ENCODE data around the gene RELCH. TPM values are rescaled to one million over a fixed set of nuclear protein-coding genes. Genes with fewer than 3 reads are reported as not detected.

The RELCH gene
- total RNA-seq, 2 experiments from 2014 or later: 33.3 to 41.2 TPM

DNA sequence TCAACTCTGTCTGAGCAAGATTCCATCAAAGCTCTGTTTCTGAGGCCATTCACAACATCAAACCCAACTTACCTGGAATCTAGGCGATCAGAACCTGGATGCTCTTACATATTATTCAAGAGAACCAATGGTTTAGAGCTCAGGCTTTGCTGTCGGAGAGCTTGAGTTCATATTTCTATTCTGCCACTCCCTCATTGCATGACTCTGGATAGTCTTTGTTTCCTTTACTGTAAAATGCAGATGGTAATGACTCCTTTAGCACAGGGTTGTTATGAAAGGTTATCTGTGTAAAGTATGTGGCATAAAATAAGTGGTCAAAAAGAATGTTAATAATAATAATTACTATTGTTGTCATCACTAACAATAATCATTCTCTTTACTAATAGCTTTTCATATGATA, 12.6 kb downstream of the RELCH start:
- peaks cover 10% of the 10 kb centered on the region for H3K36me3 Mint-ChIP-seq
- H3K9me3 Mint-ChIP-seq (ENCODE audit: low read depth): no peaks in the 10 kb centered on the region
- peaks cover 15% of the 10 kb centered on the region for H3K4me1 Mint-ChIP-seq
- CTCF ChIA-PET: interaction anchor here (1.1 to 2.7 kb wide), 7 partner anchors 9 to 236 kb away, joined by 3 to 7 read pairs (median 4); partner anchors contain the start of genes PIGN and RELCH
- DNase-seq: no peak
- H3K27ac Mint-ChIP-seq: no peak overlapping the region
- H3K4me3 Mint-ChIP-seq: no peak overlapping the region
- H3K27me3 Mint-ChIP-seq: no peaks in the 10 kb centered on the region
- ATAC-seq: no peak

- CTCF ChIA-PET: interaction anchor here (1.1 to 2.7 kb wide), 7 partner anchors 9 to 235 kb away, joined by 3 to 7 read pairs (median 4); partner anchors contain the start of genes PIGN and RELCH
- no peaks in the 10 kb centered on the region for H3K9me3 Mint-ChIP-seq (ENCODE audit: low read depth)
- ATAC-seq: no peak
- H3K27ac Mint-ChIP-seq: no peak overlapping the region
- H3K4me3 Mint-ChIP-seq: no peak overlapping the region
- peaks cover 13% of the 10 kb centered on the region for H3K4me1 Mint-ChIP-seq
- DNase-seq: no peak
- no peaks in the 10 kb centered on the region for H3K27me3 Mint-ChIP-seq
- H3K36me3 Mint-ChIP-seq: peaks cover 12% of the 10 kb centered on the region
Measured at GRCh38 chr18:62200121-62200914, 13.3 kb downstream of the RELCH start.

GRCh38 chr18:62201870-62202269, 14.8 kb downstream of the RELCH start:
- peaks cover 8% of the 10 kb centered on the region for H3K36me3 Mint-ChIP-seq
- no peaks in the 10 kb centered on the region for H3K9me3 Mint-ChIP-seq (ENCODE audit: low read depth)
- H3K4me3 Mint-ChIP-seq: no peak overlapping the region
- CTCF ChIA-PET: no interaction called here
- no peaks in the 10 kb centered on the region for H3K27me3 Mint-ChIP-seq
- DNase-seq (no peak), ATAC-seq (no peak)
- H3K4me1 Mint-ChIP-seq: peaks cover 10% of the 10 kb centered on the region
- H3K27ac Mint-ChIP-seq: no peak overlapping the region

- H3K36me3 Mint-ChIP-seq: peaks cover 36% of the 10 kb centered on the region
- DNase-seq (no peak), ATAC-seq (no peak)
- no peak overlapping the region for H3K4me3 Mint-ChIP-seq
- CTCF ChIA-PET: interaction anchor here (1.8 kb wide), 1 partner anchor 10 kb away, joined by 4 read pairs; no protein-coding TSS in a partner anchor
- no peaks in the 10 kb centered on the region for H3K27me3 Mint-ChIP-seq
- H3K27ac Mint-ChIP-seq: no peak overlapping the region
- H3K9me3 Mint-ChIP-seq (ENCODE audit: low read depth): peaks cover 6% of the 10 kb centered on the region
- H3K4me1 Mint-ChIP-seq: peaks cover 9% of the 10 kb centered on the region
Measured at GRCh38 chr18:62205824-62206223, 18.8 kb downstream of the RELCH start.

DNA sequence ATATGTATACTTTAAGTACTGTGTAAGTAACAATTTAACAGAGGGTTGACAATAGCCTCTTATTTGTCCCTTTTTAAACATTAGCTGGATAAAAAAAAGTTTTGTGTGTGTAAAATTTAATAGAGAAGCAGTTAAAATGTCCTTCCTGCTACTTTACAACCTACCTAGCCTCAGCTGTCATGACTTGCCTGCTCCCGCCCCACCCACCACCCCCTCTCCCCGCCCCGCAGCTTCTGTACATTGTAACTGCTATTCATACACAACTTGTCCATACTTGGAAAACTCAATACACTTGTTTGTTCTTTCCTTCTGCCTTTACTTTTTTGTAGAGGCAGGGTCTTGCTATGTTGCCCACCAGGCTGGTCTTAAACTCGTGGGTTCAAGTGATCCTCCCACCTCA, 19.5 kb downstream of the RELCH start:
- DNase-seq (no peak), ATAC-seq (no peak)
- H3K4me3 Mint-ChIP-seq: no peak overlapping the region
- CTCF ChIA-PET: no interaction called here
- no peaks in the 10 kb centered on the region for H3K27me3 Mint-ChIP-seq
- peaks cover 9% of the 10 kb centered on the region for H3K4me1 Mint-ChIP-seq
- peaks cover 40% of the 10 kb centered on the region for H3K36me3 Mint-ChIP-seq
- peaks cover 6% of the 10 kb centered on the region for H3K9me3 Mint-ChIP-seq (ENCODE audit: low read depth)
- H3K27ac Mint-ChIP-seq: no peak overlapping the region

DNA sequence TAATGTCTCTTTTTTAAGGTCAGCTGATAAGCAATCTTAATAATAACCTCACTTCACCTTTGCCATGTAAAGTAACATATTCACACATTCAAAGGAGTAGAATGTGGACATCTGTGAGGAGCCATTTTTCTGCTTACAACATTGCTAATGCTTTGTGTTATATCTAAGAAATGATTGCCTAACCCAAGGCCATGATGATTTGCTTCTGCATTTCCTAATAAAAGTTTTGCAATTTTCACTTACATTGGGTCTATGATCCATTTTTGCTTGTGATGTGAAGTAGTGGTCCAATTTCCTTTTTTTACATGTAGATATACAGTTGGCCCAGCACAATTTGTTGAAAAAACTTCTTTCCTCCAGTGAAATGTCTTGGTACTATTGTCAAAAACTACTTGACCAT, 22.0 kb downstream of the RELCH start:
- Mint-ChIP-seq H3K27ac (no peak overlapping the region), H3K36me3 (peaks cover 51% of the 10 kb centered on the region), H3K4me1 (peaks cover 9% of the 10 kb centered on the region), H3K9me3 (ENCODE audit: low read depth) (peaks cover 6% of the 10 kb centered on the region), H3K27me3 (no peaks in the 10 kb centered on the region), H3K4me3 (no peak overlapping the region)
- ATAC-seq (no peak), DNase-seq (no peak)
- CTCF ChIA-PET: interaction anchor here (0.6 to 1.3 kb wide), 2 partner anchors 9 to 38 kb away, joined by 3 read pairs; no protein-coding TSS in a partner anchor

DNA sequence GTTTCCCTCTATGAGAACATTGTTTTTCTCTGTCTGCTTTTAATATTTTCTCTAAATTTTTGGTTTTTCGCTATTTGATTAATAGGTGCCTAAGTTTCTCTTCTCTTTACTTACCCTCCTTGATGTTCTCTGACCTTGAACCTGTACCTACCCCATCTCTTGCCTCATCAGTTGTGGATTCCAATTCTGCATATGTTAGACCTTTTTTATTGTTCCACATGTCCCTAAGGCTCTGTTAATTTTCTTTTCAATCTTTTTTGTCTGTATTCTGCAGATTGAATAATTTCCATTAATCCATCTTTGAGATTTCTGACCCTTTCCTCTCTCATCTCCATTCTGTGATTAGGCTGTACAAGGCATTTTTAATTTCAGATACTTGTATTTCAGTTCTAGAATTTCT, 23.1 kb downstream of the RELCH start:
- Mint-ChIP-seq H3K27ac (no peak overlapping the region), H3K36me3 (peaks cover 54% of the 10 kb centered on the region), H3K27me3 (no peaks in the 10 kb centered on the region), H3K4me3 (no peak overlapping the region), H3K4me1 (peaks cover 9% of the 10 kb centered on the region), H3K9me3 (ENCODE audit: low read depth) (peaks cover 6% of the 10 kb centered on the region)
- CTCF ChIA-PET: interaction anchor here (1.3 kb wide), 1 partner anchor 10 kb away, joined by 3 read pairs; no protein-coding TSS in a partner anchor
- DNase-seq: no peak
- ATAC-seq: no peak

- no peak for ATAC-seq
- Mint-ChIP-seq H3K4me3 (no peak overlapping the region), H3K9me3 (ENCODE audit: low read depth) (peaks cover 6% of the 10 kb centered on the region), H3K27ac (no peak overlapping the region), H3K36me3 (peaks cover 58% of the 10 kb centered on the region), H3K27me3 (no peaks in the 10 kb centered on the region), H3K4me1 (peaks cover 9% of the 10 kb centered on the region)
- DNase-seq: no peak
- CTCF ChIA-PET: no interaction called here
Measured at GRCh38 chr18:62211325-62211828, 24.3 kb downstream of the RELCH start.

- ATAC-seq: no peak
- Mint-ChIP-seq H3K36me3 (peaks cover 45% of the 10 kb centered on the region), H3K27me3 (no peaks in the 10 kb centered on the region), H3K4me3 (no peak overlapping the region), H3K4me1 (peaks cover 1% of the 10 kb centered on the region), H3K9me3 (ENCODE audit: low read depth) (peaks cover 6% of the 10 kb centered on the region), H3K27ac (no peak overlapping the region)
- no peak for DNase-seq
- CTCF ChIA-PET: interaction anchor here (1.7 kb wide), 1 partner anchor 34 kb away, joined by 8 read pairs; no protein-coding TSS in a partner anchor
Measured at GRCh38 chr18:62214790-62215189, 27.7 kb downstream of the RELCH start.

GRCh38 chr18:62224229-62224628, 37.2 kb downstream of the RELCH start:
- ATAC-seq: no peak
- Mint-ChIP-seq H3K4me3 (no peak overlapping the region), H3K36me3 (peaks cover 56% of the 10 kb centered on the region), H3K27me3 (no peaks in the 10 kb centered on the region), H3K27ac (no peak overlapping the region), H3K4me1 (no peaks in the 10 kb centered on the region), H3K9me3 (ENCODE audit: low read depth) (peaks cover 5% of the 10 kb centered on the region)
- CTCF ChIA-PET: no interaction called here
- no peak for DNase-seq

DNA sequence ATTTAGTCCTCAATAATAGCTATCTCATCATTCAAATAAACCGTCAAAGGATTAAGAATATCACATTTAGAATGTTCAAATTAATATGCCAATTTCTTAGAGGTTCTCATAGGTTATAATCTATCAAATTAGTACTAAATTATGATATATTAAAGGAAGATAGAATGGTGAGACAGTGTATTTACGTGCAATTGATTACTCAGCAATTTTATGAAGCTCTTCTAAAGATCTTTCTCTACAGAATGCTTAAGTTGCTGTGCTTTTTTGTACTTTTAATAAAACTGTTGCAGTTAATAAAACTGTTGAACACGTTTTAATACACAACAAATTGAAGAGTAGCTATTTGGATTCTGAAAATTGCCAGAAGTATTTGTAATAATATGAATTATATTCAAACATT, 39.0 kb downstream of the RELCH start:
- DNase-seq: no peak
- Mint-ChIP-seq H3K27me3 (no peaks in the 10 kb centered on the region), H3K4me3 (no peak overlapping the region), H3K27ac (no peak overlapping the region), H3K36me3 (peaks cover 63% of the 10 kb centered on the region), H3K4me1 (no peaks in the 10 kb centered on the region), H3K9me3 (ENCODE audit: low read depth) (peaks cover 5% of the 10 kb centered on the region)
- CTCF ChIA-PET: interaction anchor here (1.3 kb wide), 1 partner anchor 27 kb away, joined by 5 read pairs; no protein-coding TSS in a partner anchor
- no peak for ATAC-seq

DNA sequence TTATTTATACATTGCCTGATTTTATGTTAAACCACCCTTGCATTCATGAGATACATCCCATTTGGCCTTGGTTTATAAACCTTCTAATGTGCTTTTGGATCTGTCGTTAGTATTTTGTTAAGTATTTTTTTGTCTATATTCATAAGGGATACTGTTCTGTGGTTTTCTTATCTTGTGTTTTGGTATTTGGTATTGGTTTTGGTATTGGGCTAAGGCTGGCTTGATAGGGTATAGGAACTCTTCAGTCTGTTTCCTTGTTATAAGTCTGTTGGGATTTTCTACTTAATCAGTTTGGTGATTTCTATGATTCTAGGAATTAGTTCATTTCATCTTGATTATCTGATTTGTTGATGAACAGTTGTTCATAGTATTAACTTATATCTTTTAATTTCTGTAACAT, 49.2 kb downstream of the RELCH start:
- Mint-ChIP-seq H3K36me3 (peaks cover 55% of the 10 kb centered on the region), H3K4me3 (no peak overlapping the region), H3K9me3 (ENCODE audit: low read depth) (peaks cover 7% of the 10 kb centered on the region), H3K27me3 (no peaks in the 10 kb centered on the region), H3K4me1 (peaks cover 13% of the 10 kb centered on the region), H3K27ac (no peak overlapping the region)
- DNase-seq (no peak), ATAC-seq (no peak)
- CTCF ChIA-PET: no interaction called here

- DNase-seq (no peak), ATAC-seq (no peak)
- H3K27ac Mint-ChIP-seq: no peak overlapping the region
- CTCF ChIA-PET: interaction anchor here (1.5 kb wide), 1 partner anchor 35 kb away, joined by 3 read pairs; no protein-coding TSS in a partner anchor
- peaks cover 13% of the 10 kb centered on the region for H3K4me1 Mint-ChIP-seq
- peaks cover 43% of the 10 kb centered on the region for H3K36me3 Mint-ChIP-seq
- no peak overlapping the region for H3K4me3 Mint-ChIP-seq
- H3K27me3 Mint-ChIP-seq: no peaks in the 10 kb centered on the region
- peaks cover 7% of the 10 kb centered on the region for H3K9me3 Mint-ChIP-seq (ENCODE audit: low read depth)
Measured at GRCh38 chr18:62239475-62239874, 52.4 kb downstream of the RELCH start.

- Mint-ChIP-seq H3K27ac (no peak overlapping the region), H3K4me1 (peaks cover 4% of the 10 kb centered on the region), H3K9me3 (ENCODE audit: low read depth) (peaks cover 2% of the 10 kb centered on the region), H3K36me3 (peaks cover 20% of the 10 kb centered on the region), H3K4me3 (no peak overlapping the region), H3K27me3 (no peaks in the 10 kb centered on the region)
- CTCF ChIA-PET: interaction anchor here (1.2 kb wide), 1 partner anchor 60 kb away, joined by 6 read pairs; no protein-coding TSS in a partner anchor
- no peak for DNase-seq
- no peak for ATAC-seq
Measured at GRCh38 chr18:62242955-62243354, 55.9 kb downstream of the RELCH start.
